RPMI8226 (cell line): ENCODE measurements around the gene ETFRF1.
A peak's percentile ranks its signal among the peaks of the same experiment; 100 is the strongest.

ENCODE experiments used
- DNase-seq: peaks from one replicate; pipeline ENCODE4 v3.0.0-alpha.2; 2015

Gene ETFRF1

DNA sequence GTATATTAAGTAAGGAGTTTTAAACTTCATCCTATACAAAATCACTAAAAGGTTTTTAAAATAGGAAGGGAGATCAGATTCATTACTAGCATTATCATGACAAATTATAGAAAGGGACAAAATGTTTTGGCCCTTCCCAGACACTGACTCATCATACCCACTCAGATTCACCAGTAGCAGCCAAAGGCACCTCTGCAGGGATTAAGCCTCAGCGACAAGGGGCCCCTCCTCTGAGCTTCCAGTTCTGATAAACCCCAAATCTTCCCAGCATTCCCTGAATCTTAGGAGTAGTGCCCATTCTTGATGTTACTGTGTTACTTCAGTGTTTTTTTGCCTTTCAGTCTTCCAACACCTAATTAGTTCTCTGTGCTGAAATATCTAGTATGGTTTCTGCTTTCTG, 41.2 kb downstream of the ETFRF1 start:
- no peak for DNase-seq

DNA sequence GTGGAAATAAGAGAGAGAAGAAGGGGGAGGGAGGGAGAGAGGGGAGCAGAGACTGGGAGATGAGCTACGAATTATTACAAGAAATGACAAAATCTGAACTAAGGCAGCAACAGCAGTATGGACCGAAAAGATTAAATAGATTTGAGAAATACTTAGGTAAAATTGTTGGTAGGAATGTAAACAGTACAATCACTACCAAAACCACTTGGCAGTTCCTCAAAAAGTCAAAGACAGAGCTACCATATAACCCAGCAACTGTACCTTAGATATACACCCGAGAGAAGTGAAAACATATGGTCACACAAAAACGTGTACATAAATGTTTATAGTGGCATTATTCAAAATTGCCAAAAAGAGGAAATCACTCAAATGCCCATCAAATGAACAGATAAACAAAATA, 41.6 kb downstream of the ETFRF1 start:
- no peak for DNase-seq

DNA sequence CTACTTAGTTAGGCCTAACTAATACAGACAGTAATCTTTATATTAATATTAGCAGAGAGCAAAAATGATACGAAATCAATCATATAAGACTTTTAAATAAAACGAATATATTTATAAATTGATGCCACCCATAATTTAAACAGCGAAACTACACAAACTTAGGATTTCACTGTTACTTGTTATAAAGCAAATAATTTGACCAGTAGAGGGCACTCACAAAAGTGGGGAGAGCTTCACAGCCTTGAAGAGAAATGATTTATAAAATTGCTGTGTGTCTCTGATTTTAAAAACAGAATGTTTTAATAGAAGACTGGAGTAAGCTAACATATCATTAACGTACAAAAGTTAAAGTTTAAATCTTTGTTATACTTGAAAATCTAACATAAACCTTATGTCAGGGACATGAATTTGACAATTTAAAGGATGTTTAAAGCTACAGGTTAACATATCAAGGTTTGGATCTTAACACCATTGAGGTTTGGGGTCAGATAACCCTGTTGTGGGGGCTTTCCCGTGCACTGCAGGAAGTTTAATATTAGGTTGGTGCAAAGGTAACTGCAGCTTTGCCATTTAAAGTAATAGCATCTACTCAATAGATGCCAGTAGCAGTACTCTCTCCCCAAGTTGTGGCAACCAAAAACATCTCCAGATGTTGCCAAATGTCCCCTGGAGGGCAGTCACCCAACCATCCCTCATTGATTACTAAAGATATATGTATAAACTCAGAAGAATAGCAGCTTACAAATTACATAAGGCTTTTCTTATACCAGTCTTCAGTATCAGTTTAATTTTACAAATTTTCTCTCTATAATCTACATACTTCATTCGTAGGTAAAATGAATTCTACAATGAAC, 46.4 kb downstream of the ETFRF1 start:
- peak; percentile 61 for DNase-seq

DNA sequence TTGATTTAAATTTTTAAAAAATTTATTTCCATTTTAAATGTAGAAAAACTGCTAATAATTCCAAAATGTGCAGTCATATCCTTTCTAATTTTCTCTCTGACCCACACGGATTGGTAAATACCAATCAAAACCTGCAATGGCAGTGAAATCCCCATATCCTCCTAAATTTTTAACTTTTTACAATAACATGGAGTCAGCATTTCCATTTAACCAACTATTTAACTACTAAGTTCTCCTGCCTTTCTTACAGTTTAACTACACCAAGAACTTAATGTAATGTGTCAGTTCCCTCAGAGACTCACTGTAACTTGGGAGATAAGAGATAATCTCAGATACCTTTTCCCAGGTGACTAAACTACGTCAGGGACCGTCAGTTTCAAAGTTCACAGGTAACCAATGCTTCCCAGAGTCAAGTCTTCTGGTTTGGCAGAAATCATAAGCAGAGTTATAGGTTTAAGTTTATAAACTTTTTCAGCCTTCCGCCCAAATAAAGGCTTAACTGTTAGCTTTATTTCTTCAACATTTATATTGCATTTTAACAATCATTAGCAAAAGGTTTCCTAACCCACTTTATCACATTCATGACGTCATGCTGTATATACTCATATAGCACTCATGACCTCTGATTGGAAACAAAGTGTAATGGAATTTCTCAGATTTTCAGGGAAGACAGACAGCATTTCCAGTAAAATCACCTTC, 48.1 kb downstream of the ETFRF1 start:
- DNase-seq = no peak

DNA sequence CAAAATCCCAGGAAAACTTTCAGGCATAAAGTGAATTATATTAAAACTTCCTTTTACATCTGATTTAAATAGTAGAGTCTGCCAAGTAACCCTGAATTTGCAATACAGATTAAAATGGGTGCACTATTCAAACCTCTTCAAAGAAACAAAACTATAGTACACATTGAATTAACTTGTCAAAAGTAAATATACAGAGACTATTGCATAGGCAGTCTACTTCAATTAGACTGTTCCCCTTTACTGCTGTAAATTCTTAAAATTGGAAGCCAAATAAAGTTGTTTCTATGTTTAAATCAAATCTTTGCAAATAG, 48.6 kb downstream of the ETFRF1 start:
- DNase-seq = no peak

DNA sequence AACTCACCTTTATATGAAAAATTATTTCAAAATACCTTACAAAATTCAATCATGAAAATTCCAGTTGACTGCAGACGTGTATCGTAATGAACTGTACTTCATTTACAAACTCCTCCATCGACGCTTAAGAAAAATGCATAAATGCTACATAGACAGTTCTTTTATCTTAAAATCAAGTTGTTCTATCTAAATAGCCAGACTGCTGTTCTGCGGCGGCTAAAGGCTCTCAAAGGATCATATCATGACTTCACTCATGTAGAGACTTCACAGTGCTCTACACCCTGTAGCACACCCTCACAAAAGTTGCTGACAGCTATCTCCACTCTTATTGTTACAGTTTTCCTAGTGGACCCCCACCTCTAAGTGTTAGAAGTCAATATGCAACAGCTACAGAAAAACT, 50.5 kb downstream of the ETFRF1 start:
- DNase-seq = no peak

DNA sequence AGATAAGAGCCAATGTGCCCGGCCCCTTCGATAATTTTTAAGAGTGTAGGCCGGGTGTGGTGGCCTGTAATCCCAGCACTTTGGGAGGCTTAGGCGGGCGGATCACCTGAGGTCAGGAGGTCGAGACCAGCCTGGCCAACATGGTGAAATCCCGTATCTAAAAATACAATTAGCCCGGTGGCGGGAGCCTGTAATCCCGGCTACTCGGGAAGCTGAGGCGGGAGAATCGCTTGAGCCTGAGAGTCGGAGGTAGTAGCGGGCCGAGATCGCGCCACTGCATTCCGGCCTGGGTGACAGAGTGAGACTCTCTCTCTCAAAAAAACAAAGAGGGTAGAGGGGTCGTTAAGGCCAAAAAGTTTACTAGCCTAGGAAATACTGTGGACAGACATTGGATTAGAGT, 53.1 kb downstream of the ETFRF1 start:
- DNase-seq = no peak

DNA sequence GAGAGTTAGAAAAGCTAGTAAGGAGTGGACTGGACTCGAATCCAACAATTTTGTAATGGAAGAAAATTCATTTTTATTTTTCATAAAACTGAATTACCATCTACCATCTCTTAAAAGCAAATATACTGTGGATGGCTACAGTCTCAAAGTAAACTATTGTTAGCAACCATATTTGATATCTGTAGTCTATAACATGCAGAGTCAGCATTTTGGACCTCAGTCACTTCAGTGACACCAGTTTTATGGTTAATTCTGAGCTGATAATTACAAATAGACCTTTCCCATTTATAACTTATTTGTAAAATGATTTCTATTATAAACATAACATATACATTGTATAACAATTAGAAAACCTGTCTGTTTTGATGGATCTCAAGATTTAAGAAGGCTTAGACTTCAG, 53.7 kb downstream of the ETFRF1 start:
- no peak for DNase-seq

DNA sequence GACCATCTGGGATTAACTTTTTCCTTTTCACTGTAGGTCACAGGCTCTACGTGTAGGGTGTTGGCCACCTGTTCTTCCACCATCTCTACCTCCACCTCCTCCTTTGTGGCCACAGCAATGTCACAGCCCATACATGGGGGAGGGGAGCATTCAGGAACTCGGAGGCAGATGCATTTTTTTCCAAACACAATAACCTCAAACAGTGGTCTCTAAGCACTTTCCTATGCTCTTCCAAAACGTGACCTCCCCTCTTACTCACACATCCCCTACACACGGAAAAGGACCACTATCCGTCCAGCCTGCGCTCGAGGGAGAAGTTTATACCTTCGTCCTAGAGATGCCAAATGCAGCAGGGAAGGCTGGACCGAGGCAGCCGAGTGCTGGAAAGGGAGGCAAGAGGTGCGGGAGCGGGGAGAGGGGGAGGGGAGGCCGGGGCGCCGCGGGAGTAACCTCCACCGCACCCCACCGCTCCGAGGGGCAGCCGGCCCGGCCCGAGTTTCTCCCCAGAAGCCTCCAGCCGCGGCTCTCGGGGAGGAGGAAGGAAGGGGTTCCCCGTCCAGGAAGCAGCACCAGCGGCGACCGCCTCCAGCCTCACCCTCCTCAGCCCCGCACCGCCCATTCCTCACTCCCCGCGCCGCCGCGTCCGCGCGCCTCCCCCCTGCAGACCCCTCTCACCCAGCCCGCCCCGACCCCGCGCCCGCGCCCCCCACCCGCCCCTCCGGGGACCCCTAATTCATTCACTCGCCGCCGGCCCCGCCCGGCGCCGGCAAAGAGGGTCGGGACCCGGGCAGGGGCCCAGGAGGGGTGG, 55.1 kb downstream of the ETFRF1 start:
- peak; percentile 88 for DNase-seq

DNA sequence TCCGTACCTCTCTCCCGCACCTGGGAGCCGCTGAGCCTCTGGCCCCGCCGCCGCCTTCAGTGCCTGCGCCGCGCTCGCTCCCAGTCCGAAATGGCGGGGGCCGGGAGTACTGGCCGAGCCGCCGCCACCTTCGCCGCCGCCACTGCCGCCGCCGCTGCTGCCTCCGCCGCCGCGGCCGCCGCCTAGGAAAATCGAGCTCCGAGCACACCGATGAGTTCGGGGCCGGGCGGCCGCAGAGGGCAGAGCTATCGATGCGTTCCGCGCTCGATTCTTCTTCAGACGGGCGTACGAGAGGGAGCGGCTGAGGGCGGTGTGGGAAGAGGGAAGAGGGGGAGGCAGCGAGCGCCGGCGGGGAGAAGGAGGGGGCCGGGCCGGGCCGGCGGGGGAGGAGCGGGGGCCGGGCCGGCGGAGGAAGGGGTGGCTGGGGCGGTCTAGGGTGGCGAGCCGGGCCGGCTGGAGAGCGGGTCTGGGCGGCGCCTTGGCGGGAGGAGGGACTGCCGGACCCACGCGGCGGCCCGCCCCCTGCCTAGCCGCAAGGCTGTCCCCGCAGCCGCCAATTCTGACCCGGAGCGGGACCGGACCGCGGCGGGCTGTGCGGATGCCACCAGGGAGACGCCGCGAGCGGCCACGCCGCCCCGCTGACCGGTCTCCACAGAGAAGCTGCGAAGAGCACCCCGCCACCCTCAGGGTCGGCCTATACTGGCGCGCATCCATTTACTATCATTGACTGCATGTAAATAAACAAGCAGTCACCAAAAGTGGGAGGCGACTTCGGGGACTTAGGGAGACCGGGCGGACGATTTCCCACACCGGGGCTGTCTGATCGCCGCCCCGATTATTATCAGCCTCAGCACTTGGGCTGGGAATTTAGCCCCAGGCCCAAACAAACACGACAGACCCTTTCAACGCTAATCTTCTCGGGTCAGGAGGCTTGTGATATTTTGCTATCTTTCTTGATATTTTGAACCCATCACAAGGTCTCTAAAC, 56.0 kb downstream of the ETFRF1 start, which contains the start of gene KRAS:
Gene KRAS (minus strand): TSS at position 186 of the 987 bp plus-strand sequence.
- peak; percentile 98 for DNase-seq

DNA sequence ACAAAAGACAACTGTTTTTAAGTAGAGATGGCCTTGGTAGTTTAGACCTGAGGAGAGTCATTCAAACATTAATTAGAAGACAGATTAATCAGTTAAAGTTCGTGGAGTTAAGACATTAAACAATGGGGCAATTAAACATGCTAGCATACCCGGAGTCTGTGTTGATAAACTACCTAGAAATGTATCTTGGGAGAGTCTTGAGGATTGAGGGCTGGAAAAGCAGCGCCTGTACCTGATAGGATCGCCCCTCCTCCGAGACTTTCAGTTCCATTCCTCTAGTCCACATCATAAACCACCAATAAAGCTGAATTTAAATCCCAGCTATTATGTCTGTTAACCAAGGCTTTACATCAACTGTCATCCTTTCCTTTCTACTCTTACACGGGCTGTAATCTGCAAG, 56.7 kb downstream of the ETFRF1 start:
- no peak for DNase-seq

DNA sequence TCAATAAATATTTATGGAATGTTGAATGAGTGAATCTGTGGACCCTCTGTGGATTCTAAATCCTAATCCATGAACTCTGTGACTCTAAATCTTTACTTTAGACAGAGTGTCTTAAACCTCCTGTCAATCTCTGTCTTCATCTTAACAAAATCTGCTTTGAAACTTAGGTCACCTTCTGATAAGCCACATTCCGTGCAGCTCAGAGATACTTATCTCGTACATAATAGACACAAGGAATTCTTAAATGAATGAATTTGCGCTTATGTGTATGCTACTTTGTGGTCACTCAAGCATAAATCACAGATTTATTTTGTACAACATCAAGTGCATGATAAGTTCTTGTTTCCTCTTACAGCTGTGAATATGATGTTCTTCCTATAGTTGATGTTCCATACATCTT, 57.9 kb downstream of the ETFRF1 start:
- no peak for DNase-seq

DNA sequence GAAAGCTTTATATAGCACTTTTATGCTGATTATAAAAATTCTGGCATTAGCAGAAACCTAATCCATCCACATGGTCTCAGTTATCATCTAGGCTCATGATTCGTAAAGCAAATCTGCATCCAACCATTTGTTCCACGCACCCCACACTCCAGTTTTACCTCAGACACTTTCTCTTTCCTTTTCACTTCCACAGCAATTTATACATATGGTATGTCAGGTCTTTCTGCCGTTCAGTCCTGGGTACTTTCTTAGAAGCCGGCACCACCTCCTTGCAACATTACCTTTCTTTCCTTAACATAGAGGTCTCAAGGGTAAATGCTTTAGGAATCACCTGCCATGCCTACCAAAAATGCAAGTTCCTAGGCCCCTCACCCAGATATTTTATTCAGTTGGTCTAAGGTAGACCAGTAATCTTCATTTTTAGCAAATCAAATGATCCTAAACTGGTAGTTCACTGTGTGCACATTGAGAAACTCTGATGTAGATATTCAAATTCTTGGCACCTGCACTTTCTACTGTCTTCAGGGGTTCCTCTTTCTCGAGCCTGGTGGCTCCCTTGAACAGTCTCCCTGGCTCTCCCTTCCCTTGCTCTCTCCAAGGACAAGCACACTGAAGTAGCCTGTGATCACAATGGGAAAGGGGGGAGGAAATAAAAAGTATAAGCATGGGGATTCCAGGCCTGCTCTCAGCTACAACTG, 58.5 kb downstream of the ETFRF1 start:
- DNase-seq = no peak

DNA sequence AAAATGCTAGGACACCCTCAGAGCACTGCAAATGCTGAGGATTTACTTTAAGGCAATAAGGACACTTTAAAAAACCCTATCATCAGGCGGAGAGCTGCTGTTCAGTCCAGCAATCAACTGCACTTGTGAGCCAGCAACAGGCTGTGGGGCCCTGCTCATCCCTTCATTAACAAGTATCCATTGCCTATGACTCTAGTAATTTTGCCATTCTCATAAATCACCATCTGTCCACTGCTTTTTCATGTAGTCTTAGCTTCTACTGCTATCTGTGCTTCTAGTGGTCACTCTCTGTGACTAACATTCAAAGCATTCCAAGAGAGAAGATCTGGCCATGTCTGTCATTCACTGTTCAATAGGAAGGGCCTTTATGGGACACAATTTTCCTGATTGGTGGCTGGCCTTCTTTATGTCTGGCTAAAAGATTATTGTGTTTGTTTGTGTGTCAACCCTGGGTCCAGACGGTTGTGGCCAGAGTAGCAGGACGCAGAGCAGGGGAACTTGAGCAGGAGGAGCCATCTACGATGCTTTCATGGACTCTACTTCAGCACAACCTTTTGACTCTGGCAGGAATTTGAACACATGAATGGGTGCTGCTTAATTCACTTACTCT, 59.3 kb downstream of the ETFRF1 start:
- DNase-seq = no peak
